ENCODE measurements around the gene APOO. TPM values are rescaled to one million over a fixed set of nuclear protein-coding genes. Genes with fewer than 3 reads are reported as not detected.

The APOO gene
- total RNA-seq, 1 experiment from 2014 or later: 23.4 TPM

DNA sequence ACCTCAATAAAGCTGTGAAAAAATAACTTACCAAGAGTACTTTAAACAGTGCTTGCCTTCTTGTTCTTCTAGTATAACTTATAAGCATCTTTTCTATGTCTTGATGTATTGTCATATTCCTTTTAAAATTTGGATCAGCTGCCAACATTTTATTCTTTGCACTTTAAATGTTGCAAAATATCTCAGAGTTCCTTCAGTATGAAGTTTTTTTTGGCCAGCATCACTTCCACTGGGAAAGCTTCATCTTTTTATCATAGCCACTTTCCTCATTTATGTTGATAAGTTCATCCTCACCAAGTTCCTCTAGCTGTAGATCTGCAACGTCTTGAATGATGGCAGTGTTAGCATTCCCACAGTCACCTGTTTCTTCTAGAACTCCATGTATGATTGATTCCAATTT lies 24.3 kb upstream of the APOO start:
- Mint-ChIP-seq H3K27me3 (ENCODE audit: insufficient read depth, unreplicated experiment) (no peaks in the 10 kb centered on the region), H3K9me3 (ENCODE audit: unreplicated experiment) (no peaks in the 10 kb centered on the region), H3K36me3 (ENCODE audit: insufficient read depth, unreplicated experiment) (no peaks in the 10 kb centered on the region), H3K27ac (ENCODE audit: unreplicated experiment) (no peak overlapping the region), H3K4me1 (ENCODE audit: low read depth, unreplicated experiment) (no peaks in the 10 kb centered on the region), H3K4me3 (ENCODE audit: unreplicated experiment) (no peak overlapping the region)
- Histone ChIP-seq H3K4me3 (ENCODE audit: low read depth, low read length) (no peak overlapping the region), H3K27me3 (replicated peaks; ENCODE audit: control insufficient read depth, insufficient read depth, low read length) (no peaks in the 10 kb centered on the region), H3K36me3 (ENCODE audit: control insufficient read depth, insufficient read depth, low read length) (no peaks in the 10 kb centered on the region), H3K9me3 (no peaks in the 10 kb centered on the region), H3K4me1 (peaks cover 15% of the 10 kb centered on the region)
- intact Hi-C loops (cut with micrococcal nuclease; ENCODE audit: unreplicated experiment): loop anchor here (5.0 to 10.0 kb wide), 2 partner anchors 50 to 93 kb away; partner anchors contain the start of gene KLHL15
- ChIA-PET POLR2A (no interaction called here), CTCF (no interaction called here)
- no peak for DNase-seq
- TF ChIP-seq, protein P1, sequence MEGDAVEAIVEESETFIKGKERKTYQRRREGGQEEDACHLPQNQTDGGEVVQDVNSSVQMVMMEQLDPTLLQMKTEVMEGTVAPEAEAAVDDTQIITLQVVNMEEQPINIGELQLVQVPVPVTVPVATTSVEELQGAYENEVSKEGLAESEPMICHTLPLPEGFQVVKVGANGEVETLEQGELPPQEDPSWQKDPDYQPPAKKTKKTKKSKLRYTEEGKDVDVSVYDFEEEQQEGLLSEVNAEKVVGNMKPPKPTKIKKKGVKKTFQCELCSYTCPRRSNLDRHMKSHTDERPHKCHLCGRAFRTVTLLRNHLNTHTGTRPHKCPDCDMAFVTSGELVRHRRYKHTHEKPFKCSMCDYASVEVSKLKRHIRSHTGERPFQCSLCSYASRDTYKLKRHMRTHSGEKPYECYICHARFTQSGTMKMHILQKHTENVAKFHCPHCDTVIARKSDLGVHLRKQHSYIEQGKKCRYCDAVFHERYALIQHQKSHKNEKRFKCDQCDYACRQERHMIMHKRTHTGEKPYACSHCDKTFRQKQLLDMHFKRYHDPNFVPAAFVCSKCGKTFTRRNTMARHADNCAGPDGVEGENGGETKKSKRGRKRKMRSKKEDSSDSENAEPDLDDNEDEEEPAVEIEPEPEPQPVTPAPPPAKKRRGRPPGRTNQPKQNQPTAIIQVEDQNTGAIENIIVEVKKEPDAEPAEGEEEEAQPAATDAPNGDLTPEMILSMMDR (IDR thresholded peaks at IDR 0.05; ENCODE audit: insufficient read depth in 1 of 2, low read depth in 1 of 2, low read length in 1 of 2, severe bottlenecking in 1 of 2, unreplicated experiment in 1 of 2): no peak
- BruUV-seq (replicated peaks): no TSS peak

- no peaks in the 10 kb centered on the region for H3K27me3 ChIP-seq (replicated peaks; ENCODE audit: control insufficient read depth, insufficient read depth, low read length)
- Mint-ChIP-seq H3K4me3 (ENCODE audit: unreplicated experiment) (no peak overlapping the region), H3K27me3 (ENCODE audit: insufficient read depth, unreplicated experiment) (no peaks in the 10 kb centered on the region), H3K27ac (ENCODE audit: unreplicated experiment) (no peak overlapping the region), H3K9me3 (ENCODE audit: unreplicated experiment) (no peaks in the 10 kb centered on the region), H3K4me1 (ENCODE audit: low read depth, unreplicated experiment) (no peaks in the 10 kb centered on the region), H3K36me3 (ENCODE audit: insufficient read depth, unreplicated experiment) (no peaks in the 10 kb centered on the region)
- POLR2A ChIA-PET: no interaction called here
- TF ChIP-seq, protein P1 (IDR thresholded peaks at IDR 0.05; ENCODE audit: insufficient read depth in 1 of 2, low read depth in 1 of 2, low read length in 1 of 2, severe bottlenecking in 1 of 2, unreplicated experiment in 1 of 2): no peak
- no peaks in the 10 kb centered on the region for H3K36me3 ChIP-seq (ENCODE audit: control insufficient read depth, insufficient read depth, low read length)
- no peaks in the 10 kb centered on the region for H3K9me3 ChIP-seq
- peaks cover 15% of the 10 kb centered on the region for H3K4me1 ChIP-seq
- no TSS peak for BruUV-seq (replicated peaks)
- CTCF ChIA-PET: no interaction called here
- H3K4me3 ChIP-seq (ENCODE audit: low read depth, low read length): no peak overlapping the region
- intact Hi-C loops (cut with micrococcal nuclease; ENCODE audit: unreplicated experiment): loop anchor here (5.0 to 10.0 kb wide), 2 partner anchors 51 to 94 kb away; partner anchors contain the start of gene KLHL15
- DNase-seq: peak; percentile 36 to 51
These were observed 23.3 kb upstream of the APOO start for GRCh38 chrX:23930894-23931604.

DNA sequence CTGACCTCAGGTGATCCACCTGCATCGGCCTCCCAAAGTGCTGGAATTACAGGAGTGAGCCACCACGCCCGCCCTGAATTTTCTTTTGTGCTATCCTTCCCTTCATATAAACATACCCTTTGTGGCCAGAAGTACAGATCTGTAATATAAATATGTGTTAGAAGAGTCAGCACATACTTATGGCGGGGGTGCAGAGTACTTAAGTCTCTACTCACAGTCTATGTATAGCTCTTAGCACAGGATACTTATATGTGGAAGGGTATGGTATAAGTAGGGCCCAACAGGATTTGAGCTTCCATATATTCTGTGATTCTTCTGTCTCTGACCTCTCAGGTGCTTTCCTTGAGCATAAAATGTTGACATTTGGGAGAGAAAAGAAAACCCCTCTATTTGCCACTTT lies 18.3 kb upstream of the APOO start:
- TF ChIP-seq, protein P1 (IDR thresholded peaks at IDR 0.05; ENCODE audit: insufficient read depth in 1 of 2, low read depth in 1 of 2, low read length in 1 of 2, severe bottlenecking in 1 of 2, unreplicated experiment in 1 of 2): no peak
- no TSS peak for BruUV-seq (replicated peaks)
- ChIA-PET CTCF (no interaction called here), POLR2A (no interaction called here)
- Histone ChIP-seq H3K4me3 (ENCODE audit: low read depth, low read length) (no peak overlapping the region), H3K36me3 (ENCODE audit: control insufficient read depth, insufficient read depth, low read length) (no peaks in the 10 kb centered on the region), H3K27me3 (replicated peaks; ENCODE audit: control insufficient read depth, insufficient read depth, low read length) (no peaks in the 10 kb centered on the region), H3K4me1 (peaks cover 5% of the 10 kb centered on the region), H3K9me3 (no peaks in the 10 kb centered on the region)
- Mint-ChIP-seq H3K36me3 (ENCODE audit: insufficient read depth, unreplicated experiment) (no peaks in the 10 kb centered on the region), H3K27me3 (ENCODE audit: insufficient read depth, unreplicated experiment) (no peaks in the 10 kb centered on the region), H3K4me1 (ENCODE audit: low read depth, unreplicated experiment) (no peaks in the 10 kb centered on the region), H3K9me3 (ENCODE audit: unreplicated experiment) (no peaks in the 10 kb centered on the region), H3K27ac (ENCODE audit: unreplicated experiment) (no peak overlapping the region), H3K4me3 (ENCODE audit: unreplicated experiment) (no peak overlapping the region)
- intact Hi-C loops (cut with micrococcal nuclease; ENCODE audit: unreplicated experiment): no loop called here
- DNase-seq: no peak

Data from Caco-2 (cell line).